Tibial nerve (tissue), 4 donors: ENCODE results near the gene ALG11.

Experiments
- EP300 ChIP-seq, 2 donors: sonication (generic); formaldehyde crosslinking; IDR thresholded peaks; one replicate each; pipeline ENCODE4 v1.6.1; 2017; ENCODE audit warnings: antibody characterized with exemption in 2 of 2, mild to moderate bottlenecking in 1 of 2
- POLR2A ChIP-seq, 2 donors: fragments of 450-650 bp; IDR thresholded peaks; one replicate each; pipeline ENCODE4 v1.6.1; 2017; ENCODE audit warnings: antibody characterized with exemption in 2 of 2, mild to moderate bottlenecking in 2 of 2, moderate library complexity in 2 of 2
- TF ChIP-seq, protein P1 (sequence below), 5 experiments: fragments of 200-600 bp in 3 of 5; fragments of 450-650 bp in 2 of 5; sonication (generic) in 3 of 5; IDR thresholded peaks; one replicate each; pipeline ENCODE4 v1.5.1; 2016 to 2019; ENCODE audit warnings: antibody characterized with exemption in 5 of 5, mild to moderate bottlenecking in 3 of 5, moderate library complexity in 2 of 5

DNA sequence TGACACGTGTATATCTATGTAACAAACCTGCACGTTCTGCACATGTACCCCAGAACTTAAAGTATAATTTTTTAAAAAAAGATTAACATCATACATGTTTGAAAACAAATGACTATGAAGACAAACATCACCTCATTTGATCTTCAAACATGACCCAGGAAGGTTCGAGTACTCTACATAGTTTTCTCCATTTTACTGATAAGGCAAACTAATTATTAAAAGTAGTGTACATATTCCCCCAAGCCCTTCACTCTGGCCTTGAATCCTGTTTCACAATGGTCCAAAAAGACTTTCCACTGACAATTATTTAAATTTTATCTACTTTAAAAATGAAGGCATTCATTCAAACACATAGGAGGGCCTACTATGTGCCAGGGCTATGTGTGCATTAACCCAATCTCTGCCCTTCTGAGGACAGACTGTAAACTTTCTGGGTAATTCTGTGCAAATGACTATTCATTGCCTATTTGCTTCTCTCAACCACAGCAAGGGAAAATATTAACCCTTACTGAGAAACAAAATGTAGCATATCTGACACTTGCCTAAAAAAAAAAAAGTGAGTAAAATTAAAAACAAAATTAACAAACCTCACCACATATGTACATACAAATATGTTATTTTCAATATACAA lies 23.1 kb upstream of the ALG11 start:
- TF ChIP-seq, protein P1, sequence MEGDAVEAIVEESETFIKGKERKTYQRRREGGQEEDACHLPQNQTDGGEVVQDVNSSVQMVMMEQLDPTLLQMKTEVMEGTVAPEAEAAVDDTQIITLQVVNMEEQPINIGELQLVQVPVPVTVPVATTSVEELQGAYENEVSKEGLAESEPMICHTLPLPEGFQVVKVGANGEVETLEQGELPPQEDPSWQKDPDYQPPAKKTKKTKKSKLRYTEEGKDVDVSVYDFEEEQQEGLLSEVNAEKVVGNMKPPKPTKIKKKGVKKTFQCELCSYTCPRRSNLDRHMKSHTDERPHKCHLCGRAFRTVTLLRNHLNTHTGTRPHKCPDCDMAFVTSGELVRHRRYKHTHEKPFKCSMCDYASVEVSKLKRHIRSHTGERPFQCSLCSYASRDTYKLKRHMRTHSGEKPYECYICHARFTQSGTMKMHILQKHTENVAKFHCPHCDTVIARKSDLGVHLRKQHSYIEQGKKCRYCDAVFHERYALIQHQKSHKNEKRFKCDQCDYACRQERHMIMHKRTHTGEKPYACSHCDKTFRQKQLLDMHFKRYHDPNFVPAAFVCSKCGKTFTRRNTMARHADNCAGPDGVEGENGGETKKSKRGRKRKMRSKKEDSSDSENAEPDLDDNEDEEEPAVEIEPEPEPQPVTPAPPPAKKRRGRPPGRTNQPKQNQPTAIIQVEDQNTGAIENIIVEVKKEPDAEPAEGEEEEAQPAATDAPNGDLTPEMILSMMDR (IDR thresholded peaks at IDR 0.05) = no peak
- TF ChIP-seq POLR2A (IDR thresholded peaks at IDR 0.05) = no peak
- no peak for TF ChIP-seq EP300 (IDR thresholded peaks at IDR 0.05)
